ENCODE measurements around the gene ENPEP. TPM values are rescaled to one million over a fixed set of nuclear protein-coding genes. Genes with fewer than 3 reads are reported as not detected.

The ENPEP gene
- total and polyA plus RNA-seq, 2 of the 13 experiments (the other 11 are each of a cell fraction or from before 2014, with no cell fraction given), result not detected

GRCh38 chr4:110467400-110467799 lies 8.6 kb upstream of the ENPEP start (continued):
- TF ChIP-seq, protein P1, sequence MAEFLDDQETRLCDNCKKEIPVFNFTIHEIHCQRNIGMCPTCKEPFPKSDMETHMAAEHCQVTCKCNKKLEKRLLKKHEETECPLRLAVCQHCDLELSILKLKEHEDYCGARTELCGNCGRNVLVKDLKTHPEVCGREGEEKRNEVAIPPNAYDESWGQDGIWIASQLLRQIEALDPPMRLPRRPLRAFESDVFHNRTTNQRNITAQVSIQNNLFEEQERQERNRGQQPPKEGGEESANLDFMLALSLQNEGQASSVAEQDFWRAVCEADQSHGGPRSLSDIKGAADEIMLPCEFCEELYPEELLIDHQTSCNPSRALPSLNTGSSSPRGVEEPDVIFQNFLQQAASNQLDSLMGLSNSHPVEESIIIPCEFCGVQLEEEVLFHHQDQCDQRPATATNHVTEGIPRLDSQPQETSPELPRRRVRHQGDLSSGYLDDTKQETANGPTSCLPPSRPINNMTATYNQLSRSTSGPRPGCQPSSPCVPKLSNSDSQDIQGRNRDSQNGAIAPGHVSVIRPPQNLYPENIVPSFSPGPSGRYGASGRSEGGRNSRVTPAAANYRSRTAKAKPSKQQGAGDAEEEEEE (CRISPR knock-in tag; IDR thresholded peaks at IDR 0.05; ENCODE audit: borderline replicate concordance), result no peak
- TF ChIP-seq FOXP1 (IDR thresholded peaks at IDR 0.05) (no peak), FOXP1 (CRISPR knock-in tag; IDR thresholded peaks at IDR 0.05) (no peak)

- no peak overlapping the region for H3K4me2 ChIP-seq (ENCODE audit: low read depth, low read length)
- 25% methylated on average over 8 of the region's 8 CpGs for WGBS (ENCODE audit: low lambda C conversion rate)
- ChIA-PET POLR2A (no interaction called here), CTCF (ENCODE audit: low intra/inter-chr PET ratio, low total read pairs) (no interaction called here)
- in situ Hi-C loops (cut with HindIII; ENCODE audit: extremely low pct_ligation_motif_present, low pct_unique_long_range_greater_than_20kb), result no loop called here
- no peak for FAIRE-seq
- H2AFZ ChIP-seq (ENCODE audit: low read length), result no peak overlapping the region
- peaks cover 12% of the 10 kb centered on the region; the same call in 1 of the 2 replicates for H3K4me1 ChIP-seq (ENCODE audit: insufficient read depth, low read length)
- no peaks in the 10 kb centered on the region for H3K9me3 ChIP-seq (ENCODE audit: low read length)
- BruUV-seq (replicated peaks), result no TSS peak
- no peak for DNase-seq (ENCODE audit: low spot score)
- no peak overlapping the region for H3K9ac ChIP-seq (ENCODE audit: insufficient read depth, low read depth, low read length)
- H3K4me3 ChIP-seq (replicated peaks in 1 of 3; ENCODE audit: insufficient read depth in 1 of 3, low read depth in 2 of 3, low read length in 3 of 3), result no peak overlapping the region
- no peak overlapping the region for H3K27ac ChIP-seq (ENCODE audit: extremely low read length, insufficient read depth, low read length)
- H4K20me1 ChIP-seq (ENCODE audit: insufficient read depth, low read length), result no peaks in the 10 kb centered on the region
- peaks cover 0 to 18% of the 10 kb centered on the region in 2 experiments; a peak in 2 of 5 replicates for H3K27me3 ChIP-seq (ENCODE audit: control insufficient read depth in 1 of 2, insufficient read depth in 2 of 2, low read length in 2 of 2)
- TF ChIP-seq NFRKB (IDR thresholded peaks at IDR 0.05) (no peak), ZNF580 (CRISPR knock-in tag; IDR thresholded peaks at IDR 0.05; ENCODE audit: borderline replicate concordance, low read depth) (no peak), NFYB (CRISPR knock-in tag; IDR thresholded peaks at IDR 0.05) (no peak), ZSCAN20 (CRISPR knock-in tag; IDR thresholded peaks at IDR 0.05; ENCODE audit: borderline replicate concordance) (no peak), CHD2 (IDR thresholded peaks at IDR 0.05; ENCODE audit: low read depth, low read length) (no peak), ZSCAN21 (CRISPR knock-in tag; IDR thresholded peaks at IDR 0.05; ENCODE audit: borderline replicate concordance) (no peak), ZNF891 (CRISPR knock-in tag; IDR thresholded peaks at IDR 0.05) (no peak), ZMYM2 (CRISPR knock-in tag; IDR thresholded peaks at IDR 0.05) (no peak)
- TF ChIP-seq, protein P2, sequence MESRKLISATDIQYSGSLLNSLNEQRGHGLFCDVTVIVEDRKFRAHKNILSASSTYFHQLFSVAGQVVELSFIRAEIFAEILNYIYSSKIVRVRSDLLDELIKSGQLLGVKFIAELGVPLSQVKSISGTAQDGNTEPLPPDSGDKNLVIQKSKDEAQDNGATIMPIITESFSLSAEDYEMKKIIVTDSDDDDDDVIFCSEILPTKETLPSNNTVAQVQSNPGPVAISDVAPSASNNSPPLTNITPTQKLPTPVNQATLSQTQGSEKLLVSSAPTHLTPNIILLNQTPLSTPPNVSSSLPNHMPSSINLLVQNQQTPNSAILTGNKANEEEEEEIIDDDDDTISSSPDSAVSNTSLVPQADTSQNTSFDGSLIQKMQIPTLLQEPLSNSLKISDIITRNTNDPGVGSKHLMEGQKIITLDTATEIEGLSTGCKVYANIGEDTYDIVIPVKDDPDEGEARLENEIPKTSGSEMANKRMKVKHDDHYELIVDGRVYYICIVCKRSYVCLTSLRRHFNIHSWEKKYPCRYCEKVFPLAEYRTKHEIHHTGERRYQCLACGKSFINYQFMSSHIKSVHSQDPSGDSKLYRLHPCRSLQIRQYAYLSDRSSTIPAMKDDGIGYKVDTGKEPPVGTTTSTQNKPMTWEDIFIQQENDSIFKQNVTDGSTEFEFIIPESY (CRISPR knock-in tag; IDR thresholded peaks at IDR 0.05), result no peak
- TF ChIP-seq, protein P3, sequence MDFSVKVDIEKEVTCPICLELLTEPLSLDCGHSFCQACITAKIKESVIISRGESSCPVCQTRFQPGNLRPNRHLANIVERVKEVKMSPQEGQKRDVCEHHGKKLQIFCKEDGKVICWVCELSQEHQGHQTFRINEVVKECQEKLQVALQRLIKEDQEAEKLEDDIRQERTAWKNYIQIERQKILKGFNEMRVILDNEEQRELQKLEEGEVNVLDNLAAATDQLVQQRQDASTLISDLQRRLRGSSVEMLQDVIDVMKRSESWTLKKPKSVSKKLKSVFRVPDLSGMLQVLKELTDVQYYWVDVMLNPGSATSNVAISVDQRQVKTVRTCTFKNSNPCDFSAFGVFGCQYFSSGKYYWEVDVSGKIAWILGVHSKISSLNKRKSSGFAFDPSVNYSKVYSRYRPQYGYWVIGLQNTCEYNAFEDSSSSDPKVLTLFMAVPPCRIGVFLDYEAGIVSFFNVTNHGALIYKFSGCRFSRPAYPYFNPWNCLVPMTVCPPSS (IDR thresholded peaks at IDR 0.05), result no peak
- TF ChIP-seq, protein P4, sequence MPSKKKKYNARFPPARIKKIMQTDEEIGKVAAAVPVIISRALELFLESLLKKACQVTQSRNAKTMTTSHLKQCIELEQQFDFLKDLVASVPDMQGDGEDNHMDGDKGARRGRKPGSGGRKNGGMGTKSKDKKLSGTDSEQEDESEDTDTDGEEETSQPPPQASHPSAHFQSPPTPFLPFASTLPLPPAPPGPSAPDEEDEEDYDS (CRISPR knock-in tag; IDR thresholded peaks at IDR 0.05), result no peak
- intact Hi-C loops (cut with micrococcal nuclease; ENCODE audit: unreplicated experiment), result no loop called here
- no peak for ATAC-seq
- no peaks in the 10 kb centered on the region for H3K36me3 ChIP-seq (replicated peaks in 1 of 2; ENCODE audit: control insufficient read depth in 1 of 2, insufficient read depth in 2 of 2, low read length in 2 of 2)
- H3K79me2 ChIP-seq (ENCODE audit: insufficient read depth, low read length), result no peaks in the 10 kb centered on the region
Observed at GRCh38 chr4:110472583-110473329, 3.2 kb upstream of the ENPEP start.

Measured in HepG2 (cell line).